GM04504 (cell line): ENCODE results near the gene MYO1B.

Source experiments
- DNase-seq: peaks from one replicate; pipeline ENCODE4 v3.0.0-alpha.2; 2012; ENCODE audit warnings: low read depth

MYO1B gene

DNA sequence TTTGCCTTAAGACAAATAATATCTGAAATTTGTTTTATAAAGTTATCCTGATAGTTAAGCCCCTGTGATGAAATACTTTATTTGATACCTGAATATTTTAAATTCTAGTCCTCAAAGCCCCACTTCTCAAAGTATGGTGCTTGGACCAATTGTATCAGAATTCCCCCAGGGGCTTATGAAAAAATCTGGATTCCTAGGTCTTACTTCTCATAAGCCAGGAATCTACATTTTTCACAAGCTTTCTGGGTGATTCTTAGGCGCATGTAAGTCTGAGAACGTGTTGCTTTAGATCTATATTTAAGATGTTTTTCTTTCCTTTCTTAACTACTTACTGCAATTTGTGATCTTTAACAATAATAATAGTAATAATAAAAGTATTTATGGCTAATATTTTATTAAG, 53.1 kb downstream of the MYO1B start:
- DNase-seq: no peak

DNA sequence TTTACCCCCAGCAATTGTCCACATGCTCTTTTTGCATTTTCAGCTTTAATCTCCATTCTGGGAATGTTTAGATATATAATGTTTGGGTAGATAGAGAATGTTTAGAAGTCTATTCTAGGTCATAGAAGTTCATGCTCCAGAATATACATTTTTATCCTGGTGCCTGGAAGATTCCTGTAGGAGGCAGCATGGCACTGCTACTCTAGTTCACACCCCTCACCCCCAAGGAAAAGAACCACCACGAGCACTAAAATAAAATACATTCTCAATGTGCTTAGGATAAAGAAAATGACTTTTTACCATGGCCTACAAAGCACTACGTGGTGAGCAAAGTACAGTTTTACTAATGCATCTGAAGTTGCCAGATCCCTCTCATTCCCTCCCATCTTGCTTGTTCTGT, 53.8 kb downstream of the MYO1B start:
- DNase-seq: no peak

- DNase-seq: no peak
These were observed 54.7 kb downstream of the MYO1B start for GRCh38 chr2:191299866-191300265.

GRCh38 chr2:191301971-191302370, 56.8 kb downstream of the MYO1B start:
- no peak for DNase-seq

- no peak for DNase-seq
These were observed 57.4 kb downstream of the MYO1B start for GRCh38 chr2:191302459-191303139.

GRCh38 chr2:191303140-191304005, 58.2 kb downstream of the MYO1B start:
- DNase-seq: no peak

GRCh38 chr2:191304939-191305875, 60.0 kb downstream of the MYO1B start:
- DNase-seq: peak; percentile 90

DNA sequence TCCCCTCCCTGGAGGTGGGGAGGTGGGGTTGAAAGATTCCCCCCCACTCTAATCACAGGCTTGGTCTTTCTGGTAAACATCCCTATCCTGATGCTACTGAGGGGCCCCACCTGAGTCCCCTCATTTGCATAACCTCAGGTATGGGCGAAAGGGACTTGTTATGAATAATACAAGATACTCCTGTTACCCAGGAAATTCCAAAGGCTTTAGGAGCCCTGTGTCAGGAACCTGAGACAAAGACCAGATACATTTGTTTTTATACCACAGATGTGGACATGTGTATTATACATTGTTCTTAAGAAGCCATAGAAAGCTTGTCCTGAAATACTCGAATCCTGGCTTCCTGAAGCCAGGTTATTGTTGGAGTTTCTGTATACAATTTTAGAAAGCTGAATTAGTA, 62.8 kb downstream of the MYO1B start:
- no peak for DNase-seq

- no peak for DNase-seq
These were observed 66.0 kb downstream of the MYO1B start for GRCh38 chr2:191311156-191311555.

DNA sequence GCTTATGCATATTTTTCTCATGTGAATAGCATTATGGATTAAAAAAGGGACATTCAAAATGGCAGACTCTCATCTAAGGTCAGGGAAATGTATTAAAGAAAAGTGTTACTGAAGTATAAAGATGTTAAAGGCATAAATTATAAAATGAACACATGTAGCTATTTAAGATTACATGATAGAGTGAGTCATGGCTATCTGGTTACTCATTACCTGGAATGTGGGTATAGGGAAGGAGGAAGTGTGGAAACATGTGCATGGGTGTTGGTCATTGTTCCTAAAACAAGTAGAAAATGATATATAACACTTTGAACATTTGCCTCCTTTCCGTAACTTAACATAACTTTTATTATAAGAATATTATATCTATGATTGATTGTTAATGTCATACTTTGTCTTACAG, 66.4 kb downstream of the MYO1B start:
- DNase-seq: no peak

- DNase-seq: no peak
These were observed 67.0 kb downstream of the MYO1B start for GRCh38 chr2:191312163-191312562.

DNA sequence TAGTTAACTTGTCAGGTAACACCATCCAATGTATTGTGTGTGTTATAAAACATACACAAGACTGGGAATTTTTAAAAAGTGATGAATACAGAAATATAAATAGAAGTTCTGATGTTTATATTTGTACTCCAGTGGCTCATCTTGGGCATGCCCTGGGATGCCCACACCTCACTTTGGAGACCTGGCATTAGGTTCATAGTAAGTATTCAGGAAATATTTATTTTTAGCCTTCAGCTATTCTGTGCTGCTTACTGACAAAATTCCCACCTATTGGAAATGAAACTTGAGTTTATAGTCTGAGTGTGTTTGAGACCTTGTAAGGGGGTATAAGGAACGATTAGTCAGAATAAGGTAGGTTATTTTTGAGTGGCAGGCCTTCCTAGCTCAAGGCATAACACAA, 67.5 kb downstream of the MYO1B start:
- DNase-seq: no peak

DNA sequence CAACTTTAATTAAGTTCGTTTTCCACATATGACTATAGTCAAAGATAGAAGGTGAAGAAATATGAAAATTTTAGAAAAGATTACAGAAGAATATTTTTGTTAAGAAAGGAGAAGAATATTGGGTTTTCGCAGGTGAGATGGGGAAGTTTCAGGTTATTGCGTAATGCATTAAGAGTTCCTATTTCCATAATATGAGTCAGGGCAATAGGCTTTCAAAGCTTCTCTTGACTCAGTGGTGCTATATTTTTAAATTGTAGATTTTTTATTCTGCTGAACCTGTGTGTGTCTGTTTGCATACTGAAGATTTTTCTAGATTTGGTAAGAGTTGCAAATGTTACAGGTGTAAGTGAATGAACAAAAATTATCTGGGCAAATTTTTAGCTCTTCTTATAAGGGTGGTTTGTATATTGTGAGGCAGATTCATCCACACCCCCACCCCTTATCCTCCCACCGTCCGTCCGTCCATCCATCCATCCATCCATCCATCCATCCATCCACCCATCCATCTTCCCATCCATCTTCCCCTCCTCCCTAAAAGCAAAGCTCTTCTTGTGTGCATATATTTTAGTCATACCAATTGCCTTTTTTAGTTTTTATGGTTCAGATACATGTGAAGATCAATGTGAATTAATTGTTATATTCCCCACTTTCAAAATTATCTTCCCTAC, 69.6 kb downstream of the MYO1B start:
- DNase-seq: no peak

GRCh38 chr2:191315365-191315752, 70.2 kb downstream of the MYO1B start:
- DNase-seq: no peak

- DNase-seq: no peak
These were observed 71.2 kb downstream of the MYO1B start for GRCh38 chr2:191316246-191316994.

DNA sequence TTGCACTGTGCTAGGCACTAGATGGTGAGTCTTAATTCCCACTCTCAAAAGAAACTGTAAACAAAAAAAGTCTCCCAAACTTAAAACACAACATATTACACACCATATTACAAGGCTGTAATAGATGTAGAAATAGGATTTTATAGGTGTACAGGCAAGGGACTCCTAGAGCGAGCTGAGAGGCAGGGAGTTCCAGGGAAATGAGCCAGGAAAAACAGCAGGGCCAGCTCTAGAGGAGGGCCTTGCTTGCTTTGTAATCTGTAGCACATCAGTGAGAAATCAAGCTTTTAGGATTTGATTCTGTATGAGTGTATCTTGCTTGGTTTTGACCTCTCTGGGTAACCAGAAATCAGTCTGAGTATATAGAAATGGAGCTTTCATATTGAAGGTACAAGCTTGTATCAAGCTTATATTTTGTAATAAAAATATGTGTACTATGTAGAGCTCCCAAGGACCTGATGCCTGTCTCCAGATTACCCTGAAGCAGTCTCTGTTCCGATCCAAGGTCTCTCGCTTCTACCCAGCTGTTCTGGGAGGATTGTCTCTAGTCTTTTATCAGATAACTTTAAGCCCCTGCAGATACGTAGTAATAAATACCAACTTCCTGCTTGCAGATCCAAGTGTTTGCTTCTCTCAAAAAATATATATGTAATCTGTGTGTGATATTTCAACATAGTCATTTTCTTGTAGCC, 73.0 kb downstream of the MYO1B start:
- no peak for DNase-seq

DNA sequence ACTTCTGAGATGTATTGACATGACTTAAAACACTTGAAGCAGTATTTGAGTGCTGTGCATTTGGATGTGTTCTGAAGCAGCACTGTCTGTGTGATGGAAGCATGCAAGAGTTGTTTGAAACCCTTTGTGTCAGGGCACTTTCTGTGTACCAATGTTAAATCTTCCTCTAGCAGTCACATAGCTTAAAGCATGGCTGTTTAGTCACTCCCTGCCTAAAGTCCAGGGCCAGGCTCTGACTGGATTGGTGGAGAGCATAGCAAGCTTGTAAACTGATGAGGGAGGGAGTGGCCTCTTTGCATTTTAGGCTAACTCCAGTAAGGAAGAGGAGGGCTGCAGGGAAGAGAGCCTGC, 73.5 kb downstream of the MYO1B start:
- DNase-seq: no peak

GRCh38 chr2:191319186-191319585, 74.0 kb downstream of the MYO1B start:
- DNase-seq: no peak

- no peak for DNase-seq
These were observed 75.7 kb downstream of the MYO1B start for GRCh38 chr2:191320881-191321280.

DNA sequence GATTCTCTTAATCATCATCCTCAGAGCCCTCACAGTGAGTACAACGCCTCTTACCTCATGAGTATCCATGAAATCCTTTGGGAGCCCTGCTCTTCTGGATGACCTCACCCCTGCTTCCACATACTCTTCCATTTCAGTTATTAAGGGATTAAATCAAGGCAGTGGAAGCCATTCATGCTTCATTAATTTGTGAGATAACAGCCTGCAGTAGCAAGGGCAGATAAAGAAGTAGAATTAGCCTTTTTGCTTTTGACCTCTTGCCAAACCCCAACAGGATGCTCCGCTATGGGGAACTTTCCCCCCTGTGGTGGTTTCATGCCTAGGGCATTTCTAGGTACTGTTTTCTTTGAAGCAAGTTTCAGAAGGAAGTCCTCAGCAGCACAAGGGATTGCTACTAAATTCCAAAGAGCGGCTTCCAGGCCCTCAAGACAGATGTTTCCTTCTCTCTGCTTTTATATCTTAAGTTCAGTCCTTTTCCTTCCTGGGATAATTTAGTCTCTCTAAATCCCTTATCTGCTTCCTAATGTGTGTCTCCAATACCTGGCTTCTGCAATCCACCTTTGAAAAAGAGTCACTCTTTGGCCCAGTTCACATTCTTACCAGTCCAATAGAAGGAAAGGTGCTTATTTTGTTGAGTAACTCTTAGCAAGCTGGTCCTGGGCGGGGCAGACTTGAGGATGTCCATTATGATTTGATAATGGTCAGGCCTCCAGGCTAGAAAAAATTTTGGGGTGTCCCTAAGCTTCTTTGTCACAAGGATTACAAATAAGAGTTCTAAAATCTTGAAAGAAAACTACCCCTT, 76.9 kb downstream of the MYO1B start:
- DNase-seq: no peak
